Tongue (tissue), 2 donors: ENCODE results near the gene BRD9. TPM values are rescaled to one million over a fixed set of nuclear protein-coding genes. Genes with fewer than 3 reads are reported as not detected.
"Not testable (repeated sequence)": the region's sequence is repeated elsewhere in the genome, so short reads cannot be mapped to it uniquely, and the experiment has no call there.

Source experiments
- DNase-seq: peaks from one replicate; pipeline ENCODE4 v3.0.0-alpha.2; 2015
- total RNA-seq: library from RNA; depleted of rRNA; stranded (reverse); fragments of >200 nt; gene quantifications from one replicate; pipeline ENCODE4 v1.2.3, GENCODE V29; 2014

The BRD9 gene
- total RNA-seq, 1 donor from 2014 or later = 35.3 TPM

GRCh38 chr5:922436-923280 is 30.1 kb upstream of the BRD9 start:
- DNase-seq = no peak

- DNase-seq = no peak
Observed at GRCh38 chr5:921456-922435, 29.1 kb upstream of the BRD9 start.

- no peak for DNase-seq
Observed at GRCh38 chr5:920321-920720, 27.7 kb upstream of the BRD9 start.

- no peak for DNase-seq
Observed at GRCh38 chr5:919356-920000, 26.9 kb upstream of the BRD9 start.

DNA sequence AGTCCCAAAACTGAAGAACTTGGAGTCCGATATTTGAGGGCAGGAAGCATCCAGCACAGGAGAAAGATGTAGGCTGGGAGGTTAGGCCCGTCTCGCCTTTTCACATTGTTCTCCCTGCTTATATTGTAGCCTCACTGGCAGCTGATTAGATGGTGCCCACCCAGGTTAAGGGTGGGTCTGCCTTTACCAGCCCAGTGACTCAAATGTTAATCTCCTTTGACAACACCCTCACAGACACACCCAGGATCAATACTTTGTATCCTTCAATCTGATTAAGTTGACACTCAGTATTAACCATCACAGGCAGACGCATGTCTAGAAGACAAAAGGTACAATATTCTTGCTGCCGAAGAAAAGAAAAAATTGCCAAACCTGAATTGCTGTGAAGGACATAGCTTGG is 26.1 kb upstream of the BRD9 start:
- not testable (repeated sequence) for DNase-seq

- DNase-seq = no peak
Observed at GRCh38 chr5:916441-917293, 24.1 kb upstream of the BRD9 start.

- DNase-seq = no peak
Observed at GRCh38 chr5:915946-916345, 23.3 kb upstream of the BRD9 start.

DNA sequence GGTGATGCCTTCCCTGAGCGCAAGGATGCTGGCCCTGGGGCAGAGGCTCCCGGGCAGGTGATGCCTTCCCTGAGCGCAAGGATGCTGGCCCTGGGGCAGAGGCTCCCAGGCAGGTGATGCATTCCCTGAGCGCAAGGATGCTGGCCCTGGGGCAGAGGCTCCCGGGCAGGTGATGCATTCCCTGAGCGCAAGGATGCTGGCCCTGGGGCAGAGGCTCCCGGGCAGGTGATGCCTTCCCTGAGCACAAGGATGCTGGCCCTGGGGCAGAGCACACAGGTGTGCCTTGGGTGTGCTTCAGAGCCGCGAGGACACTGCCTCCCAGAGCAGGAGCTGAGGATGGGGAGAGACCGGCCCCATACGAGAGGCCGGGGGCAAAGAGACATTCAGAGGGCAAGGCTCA is 22.7 kb upstream of the BRD9 start:
- not testable (repeated sequence) for DNase-seq

- no peak for DNase-seq
Observed at GRCh38 chr5:914612-915011, 22.0 kb upstream of the BRD9 start.

DNA sequence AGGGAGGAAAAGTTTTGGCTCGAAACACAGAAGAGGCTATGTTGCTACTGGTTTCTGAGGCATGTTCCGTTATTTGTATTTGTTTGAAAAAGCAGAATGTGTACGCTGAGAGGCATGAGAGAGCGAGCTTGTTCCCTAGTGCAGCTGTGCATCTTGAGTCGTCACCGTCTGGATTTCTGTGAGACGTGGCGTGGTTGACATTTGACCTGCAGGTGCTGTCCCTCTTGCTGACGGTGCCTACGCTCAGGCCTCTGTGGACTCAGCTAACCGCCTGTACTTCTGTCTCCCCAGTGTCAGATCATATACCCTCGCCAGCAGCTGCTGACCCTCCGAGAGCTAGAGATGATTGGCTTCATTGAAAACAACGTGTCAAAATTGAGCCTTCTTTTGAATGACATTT is 21.6 kb upstream of the BRD9 start:
- peak; percentile 23 for DNase-seq

GRCh38 chr5:912280-913091 is 19.9 kb upstream of the BRD9 start:
- peak; percentile 65 for DNase-seq

- DNase-seq = no peak
Observed at GRCh38 chr5:911601-912000, 19.0 kb upstream of the BRD9 start.

- DNase-seq = no peak
Observed at GRCh38 chr5:910769-911160, 18.2 kb upstream of the BRD9 start.

- DNase-seq = no peak
Observed at GRCh38 chr5:909994-910768, 17.6 kb upstream of the BRD9 start.

DNA sequence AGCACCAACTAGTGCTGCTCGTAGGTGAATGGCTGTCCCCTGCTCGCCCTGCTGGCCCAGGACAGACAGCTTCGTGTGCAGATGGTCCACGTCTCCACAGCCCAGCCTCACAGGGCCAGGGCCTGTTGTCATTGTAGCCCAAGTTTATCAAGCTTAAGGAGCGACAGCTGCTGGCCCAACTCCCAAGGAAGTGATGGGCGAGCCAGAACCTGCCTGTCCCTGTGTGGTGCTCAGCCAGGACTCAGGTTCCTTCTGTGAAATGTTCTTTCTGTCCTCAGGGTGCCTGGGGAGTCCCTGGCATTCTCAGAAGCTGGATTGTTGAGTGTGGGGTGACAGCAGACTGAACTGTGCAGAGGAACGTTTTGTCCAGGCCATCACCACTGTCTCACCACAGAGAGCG is 16.5 kb upstream of the BRD9 start:
- no peak for DNase-seq

- no peak for DNase-seq
Observed at GRCh38 chr5:908172-908571, 15.6 kb upstream of the BRD9 start.

GRCh38 chr5:907366-907910 is 14.8 kb upstream of the BRD9 start:
- DNase-seq = no peak

GRCh38 chr5:905139-905642 is 12.6 kb upstream of the BRD9 start:
- no peak for DNase-seq

GRCh38 chr5:903756-904096 is 11.1 kb upstream of the BRD9 start:
- DNase-seq = no peak
